ENCODE data around the gene EP400. TPM values are rescaled to one million over a fixed set of nuclear protein-coding genes. Genes with fewer than 3 reads are reported as not detected.
"Not testable (repeated sequence)": the region's sequence is repeated elsewhere in the genome, so short reads cannot be mapped to it uniquely, and the experiment has no call there.

Gene EP400
- polyA plus RNA-seq, 3 donors = 6.1 to 14.3 (median 11.0) TPM

DNA sequence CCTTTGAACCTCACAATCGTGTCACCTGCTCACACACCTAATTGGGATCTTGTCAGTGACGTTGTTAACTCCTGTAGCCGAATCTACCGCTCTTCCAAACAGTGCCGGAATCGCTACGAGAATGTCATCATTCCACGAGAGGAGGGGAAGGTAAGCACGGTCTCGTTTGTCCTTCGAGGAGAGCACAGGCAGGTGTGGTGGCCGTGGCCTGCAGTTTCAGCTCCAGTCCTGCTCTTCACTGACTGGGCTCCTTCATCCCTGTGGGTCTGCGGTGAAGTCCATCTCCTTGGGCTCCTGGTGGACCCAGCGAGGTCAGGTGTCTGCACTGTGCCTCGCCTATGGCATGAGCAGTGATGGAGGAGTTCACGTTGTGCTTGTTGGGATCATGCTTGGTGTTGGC is 96.0 kb downstream of the EP400 start:
- 93 to 96% (median 95%) methylated on average over 16 of the region's 16 CpGs for WGBS, 3 donors
- no peak overlapping the region for H3K27ac ChIP-seq (ENCODE audit: low read depth, low read length)

DNA sequence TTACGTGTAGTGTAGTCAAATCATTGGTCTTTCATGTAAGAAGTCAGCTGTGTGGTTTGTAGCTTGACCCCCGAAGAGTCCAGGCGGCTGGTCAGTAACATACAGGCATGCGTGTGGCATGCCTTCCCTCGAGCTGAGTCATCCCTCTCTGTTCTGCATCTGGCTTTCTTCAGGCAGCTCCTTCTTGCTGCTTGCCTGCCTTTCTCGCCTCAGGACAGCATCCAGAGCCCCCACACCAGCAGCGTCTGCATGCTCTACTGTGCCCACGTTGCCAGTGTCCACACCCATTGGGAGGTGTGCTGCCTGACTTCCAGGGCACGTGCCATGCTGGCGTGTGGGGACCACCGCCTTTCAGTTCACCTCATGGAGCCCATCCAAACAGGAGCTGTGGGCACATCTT is 96.8 kb downstream of the EP400 start:
- 83 to 84% (median 84%) methylated on average over 11 of the region's 11 CpGs for WGBS, 3 donors
- no peak overlapping the region for H3K27ac ChIP-seq (ENCODE audit: low read depth, low read length)

DNA sequence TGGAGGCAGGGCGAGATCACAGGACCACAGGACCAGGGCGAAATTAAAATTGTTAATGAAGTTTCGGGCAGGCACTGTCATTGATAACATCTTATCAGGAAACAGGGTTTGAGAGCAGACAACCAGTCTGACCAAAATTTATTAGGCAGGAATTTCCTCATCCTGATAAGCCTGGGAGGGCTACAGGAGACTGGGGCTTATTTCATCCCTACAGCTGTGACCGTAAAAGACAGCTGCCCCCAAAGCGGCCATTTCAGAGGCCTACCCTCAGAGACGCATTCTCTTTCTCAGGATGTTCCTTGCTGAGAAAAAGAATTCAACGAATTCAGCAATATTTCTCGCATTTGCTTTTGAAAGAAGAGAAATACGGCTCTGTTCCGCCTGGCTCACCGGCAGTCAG is 97.9 kb downstream of the EP400 start:
- 81 to 86% (median 85%) methylated on average over 11 of the region's 11 CpGs for WGBS, 3 donors
- not testable (repeated sequence) for H3K27ac ChIP-seq (ENCODE audit: low read depth, low read length)

DNA sequence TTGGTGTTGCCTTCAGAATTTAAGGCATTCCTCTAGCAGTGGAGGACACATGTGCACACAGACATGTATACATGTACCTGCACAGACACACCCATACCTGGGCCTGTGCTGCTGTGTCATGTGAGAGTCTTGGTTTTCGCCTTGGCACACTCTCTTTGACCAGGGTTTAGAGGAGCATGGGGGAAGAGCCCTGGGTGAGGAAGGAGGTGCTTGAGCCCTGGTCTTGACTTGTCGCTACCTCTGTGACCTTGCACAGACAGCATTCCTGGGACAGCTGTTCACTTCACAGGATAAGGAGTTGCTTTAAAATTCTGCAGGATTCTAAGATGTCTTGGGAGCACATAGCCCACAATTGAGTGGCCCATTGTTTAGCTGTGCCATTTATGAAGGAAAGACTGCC is 99.7 kb downstream of the EP400 start:
- H3K27ac ChIP-seq (ENCODE audit: low read depth, low read length) = no peak overlapping the region
- 67 to 98% (median 94%) methylated on average over 2 of the region's 2 CpGs for WGBS, 3 donors

DNA sequence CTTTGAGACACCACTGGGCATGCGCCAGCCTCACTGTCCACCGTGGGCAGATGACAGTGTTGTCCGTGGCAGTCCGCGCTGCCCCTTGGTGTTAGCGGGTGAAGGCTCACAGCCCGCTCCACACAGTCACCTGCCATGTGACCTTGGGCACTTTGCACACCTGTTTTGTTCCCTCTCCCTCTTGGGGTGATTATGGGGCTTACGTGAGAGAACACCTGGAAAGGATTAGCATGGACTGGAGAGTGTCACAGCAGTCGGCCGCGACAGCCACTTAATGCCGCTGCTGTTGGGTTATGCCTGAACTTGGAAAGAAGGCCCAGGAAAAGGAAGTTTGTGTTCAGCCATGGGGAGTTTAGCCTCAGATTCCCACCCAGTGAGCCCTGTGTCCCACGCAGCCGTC is 100.1 kb downstream of the EP400 start:
- no peak overlapping the region for H3K27ac ChIP-seq (ENCODE audit: low read depth, low read length)
- 59 to 96% (median 96%) methylated on average over 14 of the region's 14 CpGs for WGBS, 3 donors

DNA sequence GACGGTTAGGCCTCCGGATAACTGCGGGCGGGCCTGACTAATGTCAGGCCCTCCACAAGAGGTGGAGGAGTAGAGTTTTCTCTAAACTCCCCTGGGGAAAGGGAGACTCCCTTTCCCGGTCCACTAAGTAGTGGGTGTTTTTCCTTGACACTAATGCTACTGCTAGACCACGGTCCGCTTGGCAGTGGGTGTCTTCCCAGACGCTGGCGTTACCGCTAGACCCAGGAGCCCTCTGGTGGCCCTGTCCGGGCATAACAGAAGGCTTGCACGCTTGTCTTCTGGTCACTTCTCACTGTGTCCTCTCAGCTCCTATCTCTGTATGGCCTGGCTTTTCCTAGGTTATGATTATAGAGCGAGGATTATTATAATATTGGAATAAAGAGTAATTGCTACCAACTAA is 102.0 kb downstream of the EP400 start:
- WGBS, 3 donors = 73 to 86% (median 86%) methylated on average over 9 to 13 of the region's 13 CpGs
- not testable (repeated sequence) for H3K27ac ChIP-seq (ENCODE audit: low read depth, low read length)

DNA sequence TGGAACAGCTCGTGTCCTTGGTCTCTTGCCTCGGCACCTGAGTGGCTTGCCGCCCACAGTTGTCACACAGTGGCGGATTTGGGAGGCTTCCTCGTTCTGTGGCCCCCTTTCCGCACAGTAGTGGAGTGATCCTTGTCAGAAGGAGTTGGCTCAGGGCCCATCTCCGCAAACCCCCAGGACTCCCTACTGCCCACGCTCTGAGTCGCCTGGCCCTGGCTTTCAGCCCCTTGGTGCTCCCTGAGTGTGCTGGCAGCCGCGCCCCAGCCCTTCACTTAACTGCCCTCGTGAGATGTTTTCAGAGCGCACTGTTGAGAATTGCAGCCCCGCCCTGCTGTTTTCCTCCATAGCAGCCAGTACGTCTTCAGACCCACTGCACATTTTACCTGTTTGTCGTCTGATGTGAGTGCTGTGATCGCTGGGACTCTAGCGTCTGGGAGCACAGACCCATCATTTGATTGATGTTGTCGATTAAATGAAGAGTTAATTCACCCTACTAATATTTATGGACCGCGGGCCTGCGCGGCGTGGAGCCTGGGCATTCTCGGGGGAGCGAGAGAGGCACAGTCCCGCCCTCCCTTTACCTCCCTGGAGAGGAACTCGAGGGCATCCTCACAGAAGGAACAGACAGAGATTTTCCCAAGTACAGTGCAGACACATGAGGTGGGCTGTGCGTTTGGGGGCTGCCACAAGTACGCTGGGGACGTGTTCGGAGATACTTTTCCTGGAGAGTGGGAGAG is 102.6 kb downstream of the EP400 start:
- no peak overlapping the region for H3K27ac ChIP-seq (ENCODE audit: low read depth, low read length)
- WGBS, 3 donors = 93 to 96% (median 95%) methylated on average over 32 of the region's 32 CpGs

DNA sequence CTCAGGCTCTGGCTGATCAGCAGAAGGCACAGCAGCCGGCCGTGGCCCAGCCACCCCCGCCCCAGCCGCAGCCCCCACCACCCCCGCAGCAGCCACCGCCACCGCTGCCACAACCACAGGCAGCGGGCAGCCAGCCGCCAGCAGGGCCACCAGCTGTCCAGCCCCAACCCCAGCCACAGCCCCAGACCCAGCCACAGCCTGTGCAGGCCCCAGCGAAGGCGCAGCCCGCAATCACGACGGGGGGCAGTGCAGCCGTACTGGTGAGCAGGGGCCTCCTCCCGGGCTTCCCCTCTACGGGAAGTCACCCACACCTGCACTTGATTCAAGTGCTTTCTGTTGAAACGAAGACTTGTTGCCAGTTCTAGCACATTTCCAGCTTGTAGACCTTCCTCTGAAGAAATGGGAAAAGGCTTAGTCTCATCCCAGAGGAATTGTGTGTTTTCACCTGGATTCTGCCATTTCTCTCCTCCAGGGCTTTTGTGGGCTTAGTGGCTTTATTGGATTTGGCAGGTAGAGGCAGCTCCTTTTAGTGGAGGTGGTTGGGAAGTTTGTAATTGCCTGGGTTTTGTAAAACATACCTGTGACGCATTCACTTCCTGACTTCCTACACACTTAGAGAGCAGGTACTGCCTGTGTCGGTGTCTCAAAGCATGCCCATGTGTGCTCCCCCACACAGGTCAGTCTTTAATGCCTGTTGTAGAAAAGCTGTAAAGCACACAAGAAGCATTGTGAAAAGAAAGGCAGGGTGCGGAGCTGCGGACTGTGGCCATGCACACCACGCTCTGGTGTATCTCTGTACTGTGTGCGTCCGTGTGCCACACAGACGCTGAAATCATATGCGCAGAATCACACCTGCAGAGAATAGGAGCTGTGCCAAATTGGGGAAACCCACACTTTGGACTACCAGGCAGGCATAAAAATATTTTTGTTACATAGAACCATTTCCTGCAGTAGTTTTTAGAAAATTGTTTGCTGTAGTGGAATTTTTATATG is 103.9 kb downstream of the EP400 start:
- H3K27ac ChIP-seq (ENCODE audit: low read depth, low read length) = no peak overlapping the region
- 95 to 96% (median 95%) methylated on average over 27 of the region's 27 CpGs for WGBS, 3 donors

DNA sequence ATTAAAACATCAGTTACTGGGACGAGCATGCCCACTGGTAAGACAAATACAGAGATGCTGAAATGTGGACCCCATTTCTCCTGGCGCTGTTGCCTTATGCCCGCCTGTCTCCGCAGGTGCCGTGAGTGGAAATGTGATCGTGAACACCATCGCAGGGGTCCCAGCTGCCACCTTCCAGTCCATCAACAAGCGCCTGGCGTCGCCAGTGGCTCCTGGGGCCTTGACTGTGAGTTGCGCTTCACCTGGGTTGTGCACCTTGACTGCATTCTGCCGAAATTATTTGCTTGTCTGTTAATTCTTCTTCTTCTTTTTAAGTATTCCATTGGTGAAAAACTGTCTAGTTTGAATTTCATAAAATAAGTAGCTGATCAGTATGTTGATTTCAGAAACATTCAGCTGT is 105.2 kb downstream of the EP400 start:
- WGBS, 3 donors = 96 to 99% (median 97%) methylated on average over 12 of the region's 12 CpGs
- no peak overlapping the region for H3K27ac ChIP-seq (ENCODE audit: low read depth, low read length)

DNA sequence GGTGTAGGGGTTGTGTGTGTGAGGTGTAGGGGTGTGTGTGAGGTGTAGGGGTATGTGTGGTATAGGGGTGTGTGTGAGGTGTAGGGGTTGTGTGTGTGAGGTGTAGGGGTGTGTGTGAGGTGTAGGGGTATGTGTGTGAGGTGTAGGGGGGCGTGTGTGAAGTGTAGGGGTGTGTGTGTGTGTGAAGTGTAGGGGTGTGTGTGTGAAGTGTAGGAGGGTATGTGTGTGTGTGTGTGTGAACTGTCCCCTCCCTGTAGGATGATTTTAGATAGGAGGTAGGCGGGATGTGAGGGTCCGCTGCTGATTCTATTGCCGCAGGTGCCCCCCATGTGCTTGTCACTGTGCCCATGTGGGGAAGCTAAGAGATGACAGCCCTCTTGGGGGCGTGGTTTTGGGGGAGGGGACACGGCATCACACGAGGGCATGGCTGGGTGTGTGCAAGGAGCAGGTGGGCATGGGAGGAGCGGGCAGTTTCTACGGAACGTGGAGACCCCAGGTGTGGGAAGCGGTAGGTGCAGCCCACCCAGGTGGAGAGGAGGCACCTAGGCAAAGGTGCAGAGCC is 105.9 kb downstream of the EP400 start:
- 91 to 94% (median 92%) methylated on average over 11 of the region's 11 CpGs for WGBS, 3 donors
- H3K27ac ChIP-seq (ENCODE audit: low read depth, low read length) = no peak overlapping the region

DNA sequence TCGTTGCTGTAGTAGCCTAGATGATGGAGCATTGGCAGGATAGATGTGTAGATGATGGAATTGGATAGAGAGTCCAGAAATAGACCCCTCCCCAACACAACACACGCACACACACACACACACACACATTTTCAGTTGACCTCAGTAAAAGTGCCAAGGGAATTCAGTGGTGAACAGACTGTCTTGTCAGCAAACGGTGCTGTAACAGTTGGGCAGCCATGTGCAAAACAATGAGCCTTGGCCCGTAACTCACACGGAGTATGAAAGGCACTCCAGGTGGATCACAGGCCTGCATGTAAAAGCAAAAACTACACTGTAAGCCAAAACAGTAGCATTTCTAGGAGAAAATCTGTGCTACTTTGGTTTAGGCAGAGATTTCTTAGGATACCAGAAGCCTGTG is 106.6 kb downstream of the EP400 start:
- WGBS, 3 donors = 85 to 92% (median 89%) methylated on average over 5 of the region's 5 CpGs

DNA sequence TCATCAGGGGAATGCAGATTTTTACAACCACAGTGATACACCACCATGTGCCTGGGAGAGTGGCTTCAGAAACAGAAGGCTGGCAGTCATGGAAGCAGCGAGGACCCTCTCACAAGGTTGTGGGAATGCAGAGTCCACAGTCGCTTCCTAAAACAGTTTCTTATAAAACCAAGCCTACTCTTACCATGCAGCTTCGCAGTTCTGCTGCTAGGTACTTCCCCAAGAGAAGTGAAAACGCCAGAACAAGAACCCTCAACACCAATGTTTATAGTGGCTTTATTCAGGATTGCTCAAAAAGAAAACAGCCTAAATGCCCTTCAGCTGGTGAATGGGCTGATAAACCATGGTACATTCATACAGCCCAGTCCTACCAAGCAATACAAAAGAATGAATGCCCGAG is 107.2 kb downstream of the EP400 start:
- no peak overlapping the region for H3K27ac ChIP-seq (ENCODE audit: low read depth, low read length)
- 88 to 93% (median 91%) methylated on average over 5 of the region's 5 CpGs for WGBS, 3 donors

More for the DNA sequence above, 106.6 kb downstream of the EP400 start:
- no peak overlapping the region for H3K27ac ChIP-seq (ENCODE audit: low read depth, low read length)

DNA sequence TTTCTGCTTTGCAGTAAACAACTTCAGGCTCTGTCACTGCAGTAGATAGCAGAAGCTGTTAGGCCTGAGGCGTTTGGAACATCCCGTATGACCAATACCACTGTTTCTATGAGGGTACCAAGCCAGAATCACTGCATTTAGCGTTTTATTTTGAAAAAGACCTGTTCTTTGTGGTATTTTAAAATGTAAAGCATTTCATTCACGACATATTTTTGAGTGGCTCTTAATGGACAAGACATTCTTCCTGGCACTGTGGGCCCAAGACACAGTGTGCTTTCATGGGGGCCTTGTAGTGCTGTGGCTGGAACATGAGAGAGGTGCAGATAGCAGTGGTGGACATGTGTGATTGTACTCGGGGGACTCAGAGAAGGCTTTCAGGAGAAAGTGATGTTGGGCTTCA is 107.9 kb downstream of the EP400 start:
- 90 to 92% (median 92%) methylated on average over 5 of the region's 5 CpGs for WGBS, 3 donors
- H3K27ac ChIP-seq (ENCODE audit: low read depth, low read length) = no peak overlapping the region

DNA sequence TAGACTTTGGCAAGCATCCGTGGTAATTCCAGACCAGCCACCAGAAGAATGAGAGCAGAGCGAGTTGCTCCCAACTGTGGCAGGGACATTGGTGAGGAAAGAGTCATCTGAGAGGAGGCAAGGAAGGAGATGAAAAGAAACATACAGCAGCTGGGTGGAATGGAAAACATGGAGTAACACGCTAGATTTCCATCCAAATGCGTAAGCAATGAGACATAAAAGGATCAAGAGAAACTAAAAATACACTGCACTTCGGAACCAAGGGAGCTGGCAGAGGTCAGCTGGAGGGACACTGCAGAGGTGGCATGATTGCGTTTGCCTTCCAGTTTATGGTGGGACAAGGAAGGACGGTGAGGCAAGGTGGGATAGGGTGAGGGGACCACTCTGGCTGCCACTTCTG is 111.5 kb downstream of the EP400 start:
- H3K27ac ChIP-seq (ENCODE audit: low read depth, low read length) = no peak overlapping the region
- 90% methylated on average over 7 of the region's 7 CpGs for WGBS, 3 donors

DNA sequence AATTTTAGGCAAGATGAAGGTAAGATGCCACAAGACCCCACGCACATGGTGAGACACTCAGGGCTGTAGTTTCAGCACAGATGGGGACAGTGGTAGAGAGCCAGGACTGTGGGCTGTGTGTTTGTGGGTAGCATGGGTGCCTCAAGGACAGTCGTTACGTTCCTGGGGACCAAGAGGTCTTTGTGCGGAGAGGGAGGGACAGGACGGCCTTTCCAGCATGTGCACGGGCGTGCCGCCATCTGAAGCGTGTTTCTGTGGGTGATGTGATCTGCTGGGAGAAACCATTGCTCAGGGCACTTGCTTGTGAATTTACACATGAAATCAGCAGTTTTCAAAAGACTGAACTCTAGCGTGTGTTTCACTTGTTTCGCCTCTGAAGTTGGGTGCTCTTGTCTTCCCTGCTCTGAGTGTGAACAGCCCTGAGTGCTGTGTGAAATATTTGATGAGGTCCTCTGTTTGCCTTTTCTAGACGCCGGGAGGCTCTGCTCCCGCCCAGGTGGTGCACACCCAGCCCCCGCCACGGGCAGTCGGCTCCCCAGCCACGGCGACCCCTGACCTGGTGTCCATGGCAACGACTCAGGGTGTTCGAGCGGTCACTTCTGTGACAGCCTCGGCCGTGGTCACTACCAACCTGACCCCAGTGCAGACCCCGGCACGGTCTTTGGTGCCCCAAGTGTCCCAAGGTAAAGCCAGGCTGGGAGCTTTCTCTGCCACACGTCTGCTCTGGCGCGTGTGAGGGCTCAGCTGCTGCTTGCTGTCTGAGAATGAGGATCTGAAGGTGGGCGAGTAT is 112.1 kb downstream of the EP400 start:
- H3K27ac ChIP-seq (ENCODE audit: low read depth, low read length) = no peak overlapping the region
- 77 to 86% (median 83%) methylated on average over 30 of the region's 30 CpGs for WGBS, 3 donors

DNA sequence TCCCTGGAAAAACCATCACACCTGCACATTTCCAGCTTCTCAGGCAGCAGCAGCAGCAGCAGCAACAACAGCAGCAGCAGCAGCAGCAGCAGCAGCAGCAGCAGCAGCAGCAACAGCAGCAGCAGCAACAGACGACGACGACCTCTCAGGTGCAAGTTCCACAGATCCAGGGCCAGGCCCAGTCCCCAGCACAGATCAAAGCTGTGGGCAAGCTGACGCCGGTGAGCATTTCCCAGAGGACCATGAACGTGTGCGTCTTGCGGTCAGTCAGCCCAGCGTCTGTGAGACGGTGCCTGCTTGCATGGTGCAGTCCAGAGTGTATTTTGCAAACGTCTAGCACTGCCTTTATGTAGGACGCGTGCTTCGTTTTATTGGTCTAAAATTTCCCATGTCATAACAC is 112.7 kb downstream of the EP400 start:
- WGBS, 3 donors = 86 to 91% (median 91%) methylated on average over 14 of the region's 14 CpGs

DNA sequence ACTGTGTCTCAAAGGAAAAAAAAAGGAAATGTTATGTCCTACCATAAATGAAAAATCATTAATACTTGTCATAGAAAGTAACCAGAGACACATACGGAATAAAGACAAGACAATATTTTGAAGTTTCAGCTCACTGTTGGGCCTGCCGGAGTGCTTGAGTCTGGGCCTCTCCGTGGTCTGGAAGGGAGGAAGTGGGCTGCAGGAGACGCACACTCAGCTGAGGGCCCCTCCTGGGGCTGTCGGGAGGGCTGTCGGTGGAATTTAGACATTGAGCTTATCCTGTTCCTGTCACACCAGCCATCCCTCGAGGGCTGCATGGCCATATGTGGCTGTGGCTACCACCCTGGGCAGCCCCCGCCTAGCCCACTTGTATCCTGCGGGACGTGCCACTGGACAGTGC is 113.7 kb downstream of the EP400 start:
- no peak overlapping the region for H3K27ac ChIP-seq (ENCODE audit: low read depth, low read length)
- WGBS, 3 donors = 56 to 81% (median 64%) methylated on average over 10 of the region's 10 CpGs

More for the DNA sequence above, 112.7 kb downstream of the EP400 start:
- H3K27ac ChIP-seq (ENCODE audit: low read depth, low read length) = no peak overlapping the region

DNA sequence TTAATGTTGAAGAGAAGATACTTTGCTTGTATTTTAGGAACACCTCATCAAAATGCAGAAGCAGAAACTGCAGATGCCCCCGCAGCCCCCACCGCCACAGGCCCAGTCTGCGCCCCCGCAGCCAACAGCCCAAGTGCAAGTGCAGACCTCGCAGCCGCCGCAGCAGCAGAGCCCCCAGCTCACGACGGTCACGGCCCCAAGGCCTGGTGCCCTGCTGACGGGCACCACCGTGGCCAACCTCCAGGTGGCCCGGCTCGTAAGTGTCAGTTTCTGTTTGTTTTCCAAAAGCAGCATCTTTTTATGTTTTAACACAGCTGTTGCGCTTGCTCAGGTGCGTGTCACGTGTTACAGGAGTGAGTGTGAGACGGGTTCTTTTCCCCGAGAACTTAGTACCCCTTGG is 114.9 kb downstream of the EP400 start:
- WGBS, 3 donors = 89 to 94% (median 93%) methylated on average over 19 of the region's 19 CpGs
- H3K27ac ChIP-seq (ENCODE audit: low read depth, low read length) = no peak overlapping the region

All from adipose tissue (tissue), 3 donors.